ENCODE results near the gene FAM210B.
"Not testable (repeated sequence)": the region's sequence is repeated elsewhere in the genome, so short reads cannot be mapped to it uniquely, and the experiment has no call there.

FAM210B gene

DNA sequence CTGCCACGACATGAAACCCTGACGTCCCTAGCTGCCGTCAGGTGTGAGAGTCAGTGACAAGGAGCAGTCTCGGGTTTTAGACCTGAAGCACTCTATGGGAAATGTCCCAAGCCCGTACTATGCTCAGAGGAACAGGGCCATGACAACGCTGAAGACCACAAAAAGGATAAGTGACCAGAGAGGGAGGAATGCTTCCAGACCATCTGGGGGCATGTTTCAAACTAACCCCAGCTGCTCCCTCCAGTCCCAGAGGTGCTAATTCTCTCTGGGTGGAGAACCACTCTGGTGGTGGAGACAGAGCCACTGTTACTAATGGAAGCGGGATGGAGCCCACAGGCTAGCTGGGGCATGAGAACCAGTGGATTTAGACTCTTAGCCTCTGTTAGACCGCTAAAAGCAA lies 24.6 kb downstream of the FAM210B start:
- Histone ChIP-seq H3K27me3 (ENCODE audit: control insufficient read depth, insufficient read depth, low read length) (no peaks in the 10 kb centered on the region), H3K4me3 (ENCODE audit: low read length) (no peak overlapping the region), H3K9ac (ENCODE audit: low read depth, low read length) (no peak overlapping the region), H3K9me3 (replicated peaks; ENCODE audit: low read length) (no peaks in the 10 kb centered on the region), H3K4me1 (ENCODE audit: control insufficient read depth, insufficient read depth, low read length) (no peaks in the 10 kb centered on the region), H3K36me3 (ENCODE audit: insufficient read depth, low read length) (peaks cover 58% of the 10 kb centered on the region), H3K4me2 (ENCODE audit: low read length) (no peak overlapping the region)

DNA sequence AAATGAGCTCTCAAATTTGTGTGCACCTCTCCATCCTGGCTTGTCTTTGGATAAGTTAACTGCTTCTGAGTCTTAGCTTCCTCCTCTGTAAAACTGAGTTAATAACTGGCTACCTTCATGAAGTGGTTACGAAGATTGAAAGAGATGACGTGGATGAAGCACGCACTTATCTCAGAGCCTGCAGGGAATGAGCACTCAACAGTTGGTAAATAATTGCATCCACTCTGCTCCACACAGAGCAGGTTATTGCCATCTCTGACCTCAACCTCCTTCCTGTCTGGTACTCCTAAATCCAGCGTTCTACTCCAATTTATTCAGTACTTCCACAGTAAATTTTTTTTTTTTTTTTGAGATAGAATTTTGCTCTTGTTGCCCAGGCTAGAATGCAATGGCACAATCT lies 26.4 kb downstream of the FAM210B start:
- H3K9me3 ChIP-seq (replicated peaks; ENCODE audit: low read length), result no peaks in the 10 kb centered on the region
- H3K4me1 ChIP-seq (ENCODE audit: control insufficient read depth, insufficient read depth, low read length), result no peaks in the 10 kb centered on the region
- no peak overlapping the region for H3K4me2 ChIP-seq (ENCODE audit: low read length)
- H3K4me3 ChIP-seq (ENCODE audit: low read length), result no peak overlapping the region
- H3K9ac ChIP-seq (ENCODE audit: low read depth, low read length), result no peak overlapping the region
- peaks cover 52% of the 10 kb centered on the region for H3K36me3 ChIP-seq (ENCODE audit: insufficient read depth, low read length)
- H3K27me3 ChIP-seq (ENCODE audit: control insufficient read depth, insufficient read depth, low read length), result no peaks in the 10 kb centered on the region

DNA sequence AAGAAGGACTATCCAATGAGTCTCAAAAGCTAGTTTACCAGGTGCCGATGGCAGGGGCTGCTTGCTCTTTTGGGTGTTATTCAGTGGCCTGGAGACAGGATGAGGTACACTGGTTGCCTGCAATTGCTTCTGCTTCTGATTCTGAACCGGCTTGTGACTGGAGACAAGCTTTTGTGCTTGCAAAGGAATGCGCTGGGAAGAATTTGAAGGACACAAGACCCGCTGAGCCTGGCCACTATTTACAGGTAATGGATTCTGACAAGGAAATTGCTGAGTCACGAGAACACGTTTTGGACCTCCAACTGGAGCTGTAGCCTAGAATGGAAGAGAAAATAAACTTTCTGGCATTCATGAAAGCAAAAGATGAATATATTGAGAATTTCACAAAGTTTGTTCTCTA lies 27.4 kb downstream of the FAM210B start:
- no peak overlapping the region for H3K4me2 ChIP-seq (ENCODE audit: low read length)
- H3K36me3 ChIP-seq (ENCODE audit: insufficient read depth, low read length), result peaks cover 50% of the 10 kb centered on the region
- H3K4me3 ChIP-seq (ENCODE audit: low read length), result no peak overlapping the region
- no peaks in the 10 kb centered on the region for H3K9me3 ChIP-seq (replicated peaks; ENCODE audit: low read length)
- H3K27me3 ChIP-seq (ENCODE audit: control insufficient read depth, insufficient read depth, low read length), result no peaks in the 10 kb centered on the region
- peaks cover 9% of the 10 kb centered on the region for H3K4me1 ChIP-seq (ENCODE audit: control insufficient read depth, insufficient read depth, low read length)
- no peak overlapping the region for H3K9ac ChIP-seq (ENCODE audit: low read depth, low read length)

DNA sequence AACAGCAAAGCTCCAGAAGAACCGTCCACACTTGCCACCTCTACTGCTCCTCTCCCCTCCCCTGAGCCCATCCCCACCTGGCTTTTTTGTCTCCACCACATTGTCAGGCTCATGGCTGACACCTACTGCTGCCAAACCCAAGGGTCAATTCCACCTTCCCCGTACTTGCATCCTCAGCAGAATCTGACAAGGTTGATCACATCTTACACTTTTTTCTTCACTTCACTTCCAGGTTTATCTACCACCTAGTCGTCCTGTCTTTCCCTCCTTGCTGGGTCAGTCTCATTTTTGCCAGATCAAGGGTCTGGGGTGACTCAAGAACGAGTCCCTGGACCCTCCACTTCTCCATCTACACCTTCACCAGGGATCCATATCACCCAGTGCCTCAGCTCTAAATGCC lies 30.1 kb downstream of the FAM210B start:
- Histone ChIP-seq H3K9me3 (replicated peaks; ENCODE audit: low read length) (no peaks in the 10 kb centered on the region), H3K9ac (ENCODE audit: low read depth, low read length) (no peak overlapping the region), H3K4me2 (ENCODE audit: low read length) (no peak overlapping the region), H3K4me3 (ENCODE audit: low read length) (no peak overlapping the region), H3K36me3 (ENCODE audit: insufficient read depth, low read length) (peaks cover 31% of the 10 kb centered on the region), H3K4me1 (ENCODE audit: control insufficient read depth, insufficient read depth, low read length) (peaks cover 16% of the 10 kb centered on the region), H3K27me3 (ENCODE audit: control insufficient read depth, insufficient read depth, low read length) (no peaks in the 10 kb centered on the region)

DNA sequence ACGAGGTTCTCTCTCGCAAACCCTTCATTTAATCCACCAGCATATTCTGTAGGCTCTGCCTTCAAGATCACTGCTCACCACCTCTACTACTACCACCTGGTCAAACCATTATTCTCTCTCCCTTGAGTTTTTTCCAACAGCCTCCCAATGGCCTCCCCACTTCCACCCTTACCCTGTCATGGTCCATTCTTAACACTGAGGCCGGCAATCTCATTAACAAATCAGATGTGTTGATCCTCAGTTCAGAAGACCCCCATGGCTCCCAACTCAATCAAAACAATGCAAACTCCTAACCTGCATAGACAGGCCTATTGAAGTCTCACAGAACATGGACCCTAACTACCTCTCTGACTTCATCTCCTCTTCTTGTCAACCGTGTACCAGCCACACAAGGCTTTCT lies 31.0 kb downstream of the FAM210B start:
- Histone ChIP-seq H3K9ac (ENCODE audit: low read depth, low read length) (no peak overlapping the region), H3K36me3 (ENCODE audit: insufficient read depth, low read length) (peaks cover 29% of the 10 kb centered on the region), H3K4me1 (ENCODE audit: control insufficient read depth, insufficient read depth, low read length) (peaks cover 18% of the 10 kb centered on the region), H3K4me3 (ENCODE audit: low read length) (no peak overlapping the region), H3K4me2 (ENCODE audit: low read length) (peak overlapping the region; percentile 9), H3K27me3 (ENCODE audit: control insufficient read depth, insufficient read depth, low read length) (no peaks in the 10 kb centered on the region), H3K9me3 (replicated peaks; ENCODE audit: low read length) (no peaks in the 10 kb centered on the region)

DNA sequence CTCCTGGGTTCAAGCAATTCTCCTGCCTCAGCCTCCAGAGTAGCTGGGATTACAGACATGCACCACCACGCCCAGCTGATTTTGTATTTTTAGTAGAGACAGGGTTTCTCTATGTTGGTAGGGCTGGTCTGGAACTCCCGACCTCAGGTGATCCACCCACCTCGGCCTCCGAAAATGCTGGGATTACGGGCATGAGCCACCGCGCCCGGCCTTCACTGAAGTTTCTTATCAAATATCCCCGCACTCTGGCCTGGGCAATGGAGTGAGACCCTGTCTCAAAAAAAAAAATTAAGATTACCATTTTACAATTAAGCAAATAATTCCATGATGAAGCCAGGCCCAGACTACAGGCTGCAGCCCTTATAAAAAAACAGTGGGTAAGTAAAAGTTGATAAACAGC lies 31.6 kb downstream of the FAM210B start:
- peaks cover 18% of the 10 kb centered on the region for H3K4me1 ChIP-seq (ENCODE audit: control insufficient read depth, insufficient read depth, low read length)
- peak overlapping the region; percentile 93 for H3K9ac ChIP-seq (ENCODE audit: low read depth, low read length)
- H3K36me3 ChIP-seq (ENCODE audit: insufficient read depth, low read length), result peaks cover 28% of the 10 kb centered on the region
- peak overlapping the region; percentile 87 for H3K4me3 ChIP-seq (ENCODE audit: low read length)
- peak overlapping the region; percentile 78 for H3K4me2 ChIP-seq (ENCODE audit: low read length)
- H3K9me3 ChIP-seq (replicated peaks; ENCODE audit: low read length); H3K27me3 ChIP-seq (ENCODE audit: control insufficient read depth, insufficient read depth, low read length): not testable (repeated sequence)

DNA sequence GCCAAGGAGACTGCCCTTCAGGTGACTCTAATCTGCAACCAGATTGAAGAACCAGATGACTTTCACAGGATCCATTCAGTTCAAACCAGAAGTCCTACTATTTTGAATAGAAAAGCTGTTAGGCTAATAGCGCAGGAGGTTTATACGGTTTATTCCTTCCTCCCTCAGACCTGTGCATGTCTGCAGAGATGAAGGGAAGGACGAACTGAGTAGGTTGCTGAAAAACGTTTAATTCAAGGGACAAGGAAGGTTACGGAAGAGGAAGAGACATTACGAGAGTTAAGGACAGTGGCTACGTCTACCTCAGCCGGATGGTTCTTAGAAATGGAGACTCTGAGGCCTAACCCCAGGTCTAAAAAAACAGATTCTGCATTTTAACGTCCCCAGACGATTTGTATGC lies 32.3 kb downstream of the FAM210B start:
- H3K4me1 ChIP-seq (ENCODE audit: control insufficient read depth, insufficient read depth, low read length), result peaks cover 18% of the 10 kb centered on the region
- H3K9me3 ChIP-seq (replicated peaks; ENCODE audit: low read length), result no peaks in the 10 kb centered on the region
- H3K27me3 ChIP-seq (ENCODE audit: control insufficient read depth, insufficient read depth, low read length), result no peaks in the 10 kb centered on the region
- H3K4me3 ChIP-seq (ENCODE audit: low read length), result peak overlapping the region; percentile 87
- H3K4me2 ChIP-seq (ENCODE audit: low read length), result peak overlapping the region; percentile 78
- H3K36me3 ChIP-seq (ENCODE audit: insufficient read depth, low read length), result peaks cover 29% of the 10 kb centered on the region
- H3K9ac ChIP-seq (ENCODE audit: low read depth, low read length), result peak overlapping the region; percentile 93

DNA sequence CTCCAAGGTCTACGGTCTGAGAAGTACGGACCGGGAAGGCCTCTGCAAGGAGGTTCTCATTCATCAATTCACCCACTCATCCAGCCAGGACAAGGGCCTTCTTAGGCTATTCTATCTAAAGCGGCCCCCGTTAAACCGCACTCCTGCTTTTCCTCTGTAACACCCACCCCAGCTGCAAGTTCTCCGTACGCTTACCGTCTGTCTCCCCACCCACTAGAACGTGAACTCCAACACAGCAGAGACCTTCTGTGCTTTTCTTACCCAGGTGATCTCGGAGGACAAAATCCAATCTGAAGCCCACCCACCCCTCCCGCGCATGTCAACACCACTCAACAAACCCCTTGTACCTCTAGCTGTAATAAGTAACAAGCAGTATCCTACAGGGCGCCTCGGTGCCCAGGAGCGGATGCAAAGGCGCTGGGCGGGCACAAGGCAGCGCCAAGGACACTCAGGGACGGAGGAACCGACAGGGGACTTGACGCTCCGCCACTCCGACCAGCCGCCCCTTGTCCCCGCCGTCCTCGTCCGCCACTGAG lies 32.9 kb downstream of the FAM210B start:
- Histone ChIP-seq H3K4me1 (ENCODE audit: control insufficient read depth, insufficient read depth, low read length) (peaks cover 18% of the 10 kb centered on the region), H3K9me3 (replicated peaks; ENCODE audit: low read length) (no peaks in the 10 kb centered on the region), H3K4me2 (ENCODE audit: low read length) (peak overlapping the region; percentile 78), H3K4me3 (ENCODE audit: low read length) (peak overlapping the region; percentile 87), H3K9ac (ENCODE audit: low read depth, low read length) (peak overlapping the region; percentile 93), H3K27me3 (ENCODE audit: control insufficient read depth, insufficient read depth, low read length) (no peaks in the 10 kb centered on the region), H3K36me3 (ENCODE audit: insufficient read depth, low read length) (peaks cover 28% of the 10 kb centered on the region)

DNA sequence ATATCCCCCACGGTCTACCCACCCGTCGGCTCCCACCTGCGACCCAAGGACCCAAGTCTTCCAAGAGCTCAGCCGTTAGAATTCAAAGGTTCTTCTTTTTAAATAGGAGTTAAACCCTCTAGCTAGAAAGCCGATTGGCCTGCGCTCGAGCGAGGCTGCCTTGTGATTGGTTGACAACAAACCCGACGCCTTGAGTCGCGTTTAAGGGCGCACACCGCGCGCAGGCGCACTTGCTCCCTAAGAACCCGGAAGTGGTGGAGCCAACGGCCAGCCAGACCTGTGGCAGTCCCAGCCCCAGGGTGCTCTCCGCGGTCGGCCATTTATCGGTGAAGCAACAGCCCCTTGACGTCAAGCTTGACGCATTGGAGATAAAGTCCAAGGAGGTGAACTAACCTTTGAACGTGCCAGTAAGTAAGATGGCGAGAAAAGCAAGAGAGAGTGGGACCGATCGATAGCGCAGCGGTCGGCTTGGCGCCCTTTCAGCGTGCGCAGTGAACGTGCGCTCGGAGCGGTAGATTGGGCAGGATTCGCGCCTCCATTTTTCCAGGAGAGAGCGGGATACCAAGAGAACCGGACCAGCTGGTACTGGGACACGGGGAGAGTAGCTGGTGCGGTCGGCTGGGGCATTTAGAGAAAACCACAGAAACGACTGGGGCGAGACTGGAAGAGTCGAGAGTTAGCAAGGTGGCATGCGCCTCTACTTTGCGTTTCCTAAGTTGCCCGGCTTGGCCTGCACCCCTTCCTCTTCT lies 33.5 kb downstream of the FAM210B start, which contains the start of the genes AURKA and CSTF1:
Gene AURKA, minus strand, starts transcription at position 84 of the 749 bp plus-strand sequence. CDS start 4,018 bp downstream, outside the sequence.
Gene CSTF1, plus strand, starts transcription at position 514 of the 749 bp plus-strand sequence. CDS start 2,908 bp downstream, outside the sequence.
- H3K4me2 ChIP-seq (ENCODE audit: low read length), result peak within 1 kb of the TSS; percentile 86
- H3K4me3 ChIP-seq (ENCODE audit: low read length), result peak within 1 kb of the TSS; percentile 87
- peaks cover 32% of the 10 kb centered on the region for H3K36me3 ChIP-seq (ENCODE audit: insufficient read depth, low read length)
- H3K27me3 ChIP-seq (ENCODE audit: control insufficient read depth, insufficient read depth, low read length), result no peaks in the 10 kb centered on the region
- peaks cover 18% of the 10 kb centered on the region for H3K4me1 ChIP-seq (ENCODE audit: control insufficient read depth, insufficient read depth, low read length)
- no peaks in the 10 kb centered on the region for H3K9me3 ChIP-seq (replicated peaks; ENCODE audit: low read length)
- H3K9ac ChIP-seq (ENCODE audit: low read depth, low read length), result peak within 1 kb of the TSS; percentile 93

DNA sequence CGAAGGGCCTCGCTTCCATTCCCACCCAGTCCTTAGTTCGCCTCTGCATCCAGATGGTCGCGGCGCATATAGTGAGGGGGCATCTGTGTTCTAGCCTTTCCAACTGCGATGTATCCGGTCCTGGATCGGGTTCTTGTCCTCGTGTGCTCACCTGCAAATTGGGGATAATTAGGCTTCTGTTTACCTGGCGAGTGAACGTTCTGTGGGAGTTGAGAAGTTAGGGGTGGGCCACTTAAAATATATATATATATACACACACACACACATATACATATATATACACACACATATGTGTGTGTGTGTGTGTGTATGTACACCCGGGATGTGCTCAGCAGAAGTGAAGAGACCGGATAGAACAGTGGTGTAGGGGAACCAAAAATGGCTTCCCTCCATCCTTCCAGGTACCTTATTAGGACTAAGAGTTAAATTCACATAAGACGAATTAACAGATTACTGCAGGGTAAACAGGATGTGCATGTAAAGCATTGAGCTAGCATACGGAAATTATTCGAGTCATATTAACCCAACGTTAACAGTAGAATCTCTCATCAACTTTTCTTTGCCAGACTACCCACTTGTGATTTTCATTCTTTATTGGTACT lies 34.2 kb downstream of the FAM210B start:
- Histone ChIP-seq H3K4me3 (ENCODE audit: low read length) (peak overlapping the region; percentile 87), H3K27me3 (ENCODE audit: control insufficient read depth, insufficient read depth, low read length) (no peaks in the 10 kb centered on the region), H3K4me2 (ENCODE audit: low read length) (peak overlapping the region; percentile 86), H3K36me3 (ENCODE audit: insufficient read depth, low read length) (peaks cover 37% of the 10 kb centered on the region), H3K9ac (ENCODE audit: low read depth, low read length) (peak overlapping the region; percentile 93), H3K9me3 (replicated peaks; ENCODE audit: low read length) (no peaks in the 10 kb centered on the region), H3K4me1 (ENCODE audit: control insufficient read depth, insufficient read depth, low read length) (peaks cover 18% of the 10 kb centered on the region)

DNA sequence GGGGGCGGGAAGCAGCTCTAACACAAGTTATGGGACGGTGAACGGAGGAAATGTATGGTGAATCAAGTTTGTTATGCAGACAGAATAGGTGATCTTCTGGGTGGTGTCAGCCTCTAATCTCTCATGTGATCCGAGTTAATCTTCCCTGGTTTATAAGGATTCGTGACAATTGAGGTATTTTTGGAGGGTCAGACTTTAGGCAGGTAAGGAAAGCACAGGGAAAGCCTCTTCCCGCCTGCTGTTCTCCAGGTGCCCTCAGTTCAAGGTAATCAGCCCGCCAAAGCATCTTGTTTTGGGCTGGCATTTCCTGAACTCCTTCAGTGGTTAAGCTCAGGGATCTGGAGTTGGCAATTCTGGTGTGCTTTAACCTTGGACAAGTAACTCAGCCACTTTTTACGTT lies 34.9 kb downstream of the FAM210B start:
- Histone ChIP-seq H3K36me3 (ENCODE audit: insufficient read depth, low read length) (peaks cover 39% of the 10 kb centered on the region), H3K4me3 (ENCODE audit: low read length) (peak overlapping the region; percentile 87), H3K4me1 (ENCODE audit: control insufficient read depth, insufficient read depth, low read length) (peaks cover 18% of the 10 kb centered on the region), H3K27me3 (ENCODE audit: control insufficient read depth, insufficient read depth, low read length) (no peaks in the 10 kb centered on the region), H3K9ac (ENCODE audit: low read depth, low read length) (peak overlapping the region; percentile 93), H3K4me2 (ENCODE audit: low read length) (peak overlapping the region; percentile 86), H3K9me3 (replicated peaks; ENCODE audit: low read length) (no peaks in the 10 kb centered on the region)

All from skeletal muscle satellite cell (primary cell).